HS-27A (cell line): ENCODE measurements around the gene SPSB4.

Experiments
- DNase-seq: peaks from one replicate; pipeline ENCODE4 v3.0.0-alpha.2; 2012; ENCODE audit warnings: low read depth, missing footprints

SPSB4 gene

GRCh38 chr3:141055136-141055535 is 4.0 kb downstream of the SPSB4 start:
- DNase-seq: no peak

GRCh38 chr3:141055536-141056445 is 4.6 kb downstream of the SPSB4 start:
- no peak for DNase-seq

DNA sequence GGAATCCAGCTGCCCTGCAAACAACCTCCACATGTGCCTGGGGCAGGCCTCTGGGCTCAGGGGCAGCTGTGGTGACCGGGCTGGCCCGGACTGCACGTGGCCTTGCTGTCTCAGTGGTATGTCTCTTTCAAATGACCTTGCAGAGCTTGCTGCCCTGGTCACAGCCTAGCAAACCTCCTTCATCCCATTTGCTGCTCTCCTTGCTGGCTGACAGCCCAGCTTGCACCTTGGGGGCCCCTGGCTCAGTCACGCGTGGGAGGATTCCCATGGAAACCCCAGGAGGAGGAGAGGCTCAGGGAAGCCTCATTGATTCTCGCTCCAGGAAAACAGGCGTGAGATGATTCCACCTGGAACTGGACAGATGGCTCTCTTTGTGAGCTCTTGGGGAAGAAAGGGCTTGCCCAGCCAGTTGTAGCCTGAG is 5.6 kb downstream of the SPSB4 start:
- DNase-seq: no peak

- DNase-seq: no peak
Measured at GRCh38 chr3:141057436-141057835, 6.3 kb downstream of the SPSB4 start.

DNA sequence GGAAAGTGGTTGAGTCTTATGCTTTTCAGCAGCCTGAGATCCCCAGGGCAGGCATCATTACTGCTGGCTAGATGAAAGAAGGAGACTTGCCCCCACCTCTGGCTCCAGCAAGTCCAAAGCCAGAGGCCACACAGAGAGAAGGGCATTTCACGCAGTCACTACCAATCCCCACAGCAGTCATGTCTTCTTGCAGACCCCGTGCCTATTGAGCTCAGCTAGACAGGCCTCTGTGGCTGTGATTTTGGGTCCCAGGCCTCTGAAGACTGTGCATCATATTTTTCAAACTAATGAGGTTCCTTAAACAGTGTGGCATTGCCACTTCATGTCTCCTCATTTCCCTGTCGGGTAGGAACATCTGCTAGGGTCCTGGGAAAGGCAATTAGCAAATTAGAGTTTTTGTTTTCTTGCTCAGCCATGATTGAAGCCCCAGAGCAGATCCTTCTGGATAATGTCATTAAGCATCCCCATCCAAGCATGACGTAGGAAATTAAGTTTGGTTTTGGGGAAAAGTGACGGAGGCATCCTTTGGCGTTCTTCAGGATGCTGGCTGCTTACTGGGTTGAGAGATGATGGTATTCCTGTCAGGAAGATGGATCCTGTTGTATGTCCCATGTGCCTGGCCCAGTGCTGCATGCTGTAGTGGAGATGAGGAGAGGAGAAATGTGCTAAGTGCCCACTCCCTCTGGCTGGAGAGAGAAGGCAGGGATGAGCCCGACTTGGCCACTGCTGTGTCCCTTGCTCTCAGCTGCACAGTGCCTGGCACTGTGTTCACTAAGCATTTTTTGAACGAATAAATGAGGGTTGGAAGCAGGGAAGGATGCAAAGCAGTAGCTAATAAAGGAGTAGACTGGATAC is 7.0 kb downstream of the SPSB4 start:
- DNase-seq: no peak

DNA sequence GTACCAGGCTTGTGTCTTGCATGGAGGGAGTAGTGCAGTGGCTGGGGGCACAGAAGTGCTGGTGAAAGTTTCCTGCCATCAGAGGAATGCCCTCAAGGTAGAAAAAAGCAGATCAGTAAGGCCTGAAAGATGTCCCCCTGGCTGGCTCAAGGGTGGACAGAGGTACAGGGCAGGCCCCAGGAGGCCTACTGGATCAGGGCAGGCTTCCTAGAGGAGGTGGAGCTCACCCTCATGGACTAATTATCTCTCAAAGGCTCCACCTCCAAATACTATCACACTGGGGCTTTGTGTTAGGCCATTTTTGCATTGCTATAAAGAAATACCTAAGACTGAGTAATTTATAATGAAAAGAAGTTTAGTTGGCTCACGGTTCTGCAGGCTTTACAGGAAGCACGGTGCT is 7.8 kb downstream of the SPSB4 start:
- DNase-seq: no peak

- no peak for DNase-seq
Measured at GRCh38 chr3:141059816-141060215, 8.7 kb downstream of the SPSB4 start.

- no peak for DNase-seq
Measured at GRCh38 chr3:141060327-141060726, 9.2 kb downstream of the SPSB4 start.

- DNase-seq: no peak
Measured at GRCh38 chr3:141063831-141064230, 12.7 kb downstream of the SPSB4 start.

DNA sequence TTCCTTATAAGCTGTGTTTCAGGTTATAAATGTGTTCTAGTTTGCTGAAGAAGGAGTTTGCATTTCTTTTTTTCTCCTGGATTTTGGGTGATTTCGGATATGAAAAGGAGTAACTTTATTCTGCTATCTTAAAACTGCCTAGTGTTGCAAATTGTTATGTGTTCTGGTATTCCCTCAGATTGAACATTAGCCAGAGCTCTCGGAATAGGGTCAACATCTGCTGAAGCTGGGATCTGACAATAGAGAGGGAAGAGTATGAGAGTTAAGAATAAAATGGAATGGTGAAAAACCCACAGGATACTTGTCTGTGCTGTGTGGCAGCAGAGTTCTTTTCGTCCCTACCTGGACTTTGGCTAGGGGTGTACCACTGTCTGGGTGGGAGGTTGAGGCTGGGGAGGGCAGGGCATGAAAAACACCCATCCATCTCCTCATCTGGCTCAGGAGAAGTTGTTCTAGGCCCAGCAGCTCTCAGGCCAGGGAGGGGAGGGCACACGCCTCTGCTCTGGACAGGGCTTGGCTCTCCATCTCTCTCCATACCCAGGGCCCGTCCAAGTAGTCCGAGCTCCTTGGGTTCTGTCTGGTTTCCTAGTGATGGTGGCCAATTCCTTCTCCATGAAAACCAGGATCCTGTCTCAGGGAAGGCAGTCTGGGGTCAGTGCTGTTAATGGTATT is 13.2 kb downstream of the SPSB4 start:
- no peak for DNase-seq

DNA sequence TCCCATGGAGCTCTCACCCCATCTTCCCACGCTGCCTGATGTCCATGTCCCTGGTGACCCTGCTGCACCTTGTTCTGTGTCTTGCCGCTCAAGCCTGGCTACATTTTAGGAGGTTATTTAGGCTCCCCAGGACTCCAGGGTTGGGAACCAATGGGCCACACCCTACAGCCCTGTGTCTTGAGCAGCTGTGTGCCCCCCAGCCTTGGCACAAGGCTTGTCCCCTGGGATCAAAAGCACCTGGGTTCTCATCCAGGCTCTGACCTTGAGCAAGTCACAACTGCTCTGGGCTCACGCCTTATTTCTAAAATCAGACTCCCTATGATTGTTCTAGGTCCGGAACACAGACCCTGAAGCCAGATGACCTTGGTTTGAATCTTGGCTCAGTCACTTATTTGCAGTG is 14.1 kb downstream of the SPSB4 start:
- DNase-seq: no peak

GRCh38 chr3:141065841-141066805 is 15.0 kb downstream of the SPSB4 start:
- no peak for DNase-seq

DNA sequence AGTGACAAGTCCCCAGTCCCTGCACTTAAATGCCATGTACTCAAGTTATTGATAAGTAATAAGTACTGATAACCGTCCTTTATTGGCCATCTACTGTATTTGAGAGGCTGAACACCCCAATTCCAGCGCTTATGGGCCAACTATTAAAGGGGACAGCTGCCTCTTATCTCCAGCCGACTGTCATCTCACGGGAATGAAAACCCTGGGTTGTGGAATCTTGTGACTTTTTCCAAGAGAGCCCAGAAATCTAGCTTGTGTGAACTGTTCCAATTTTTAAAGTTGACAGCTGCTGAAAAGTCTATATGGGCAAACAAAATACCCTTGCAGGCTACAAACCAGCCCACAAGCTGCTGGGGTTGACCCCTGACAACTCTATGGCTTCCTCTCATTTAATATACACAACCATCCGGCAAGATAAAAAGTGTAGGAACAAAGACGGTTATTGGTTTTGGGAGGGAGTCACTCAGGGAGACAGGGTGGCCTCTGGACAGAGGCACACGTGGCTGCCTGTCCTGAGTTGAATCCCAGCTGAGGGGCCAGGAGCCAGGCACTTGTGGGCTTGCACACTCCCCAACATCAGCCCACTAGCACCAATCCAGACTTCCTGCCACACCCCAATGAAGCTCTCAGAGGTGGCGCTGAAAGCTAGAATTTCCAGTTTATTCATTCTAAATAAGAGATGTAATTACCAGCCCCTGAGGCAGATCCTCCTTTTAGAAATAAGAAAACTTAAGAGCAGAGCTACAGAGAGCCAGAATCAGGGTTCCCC is 16.2 kb downstream of the SPSB4 start:
- no peak for DNase-seq

DNA sequence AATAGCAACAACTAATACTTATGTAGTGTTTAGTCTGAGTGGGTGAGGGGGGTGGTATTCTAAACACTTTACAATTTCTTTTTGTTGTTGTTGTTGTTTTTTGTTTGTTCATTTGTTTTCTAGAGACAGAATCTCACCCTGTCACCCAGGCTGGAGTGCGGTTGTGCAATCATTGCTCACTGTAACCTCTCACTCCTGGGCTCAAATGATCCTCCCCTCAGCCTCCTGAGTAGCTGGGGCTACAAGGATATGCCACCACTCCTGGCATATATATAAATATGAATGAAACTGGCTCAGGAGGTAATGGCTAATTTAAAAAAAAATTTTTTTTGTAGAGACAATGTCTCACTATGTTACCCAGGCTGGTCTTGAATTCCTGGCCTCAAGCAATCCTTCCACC is 19.1 kb downstream of the SPSB4 start:
- DNase-seq: no peak

DNA sequence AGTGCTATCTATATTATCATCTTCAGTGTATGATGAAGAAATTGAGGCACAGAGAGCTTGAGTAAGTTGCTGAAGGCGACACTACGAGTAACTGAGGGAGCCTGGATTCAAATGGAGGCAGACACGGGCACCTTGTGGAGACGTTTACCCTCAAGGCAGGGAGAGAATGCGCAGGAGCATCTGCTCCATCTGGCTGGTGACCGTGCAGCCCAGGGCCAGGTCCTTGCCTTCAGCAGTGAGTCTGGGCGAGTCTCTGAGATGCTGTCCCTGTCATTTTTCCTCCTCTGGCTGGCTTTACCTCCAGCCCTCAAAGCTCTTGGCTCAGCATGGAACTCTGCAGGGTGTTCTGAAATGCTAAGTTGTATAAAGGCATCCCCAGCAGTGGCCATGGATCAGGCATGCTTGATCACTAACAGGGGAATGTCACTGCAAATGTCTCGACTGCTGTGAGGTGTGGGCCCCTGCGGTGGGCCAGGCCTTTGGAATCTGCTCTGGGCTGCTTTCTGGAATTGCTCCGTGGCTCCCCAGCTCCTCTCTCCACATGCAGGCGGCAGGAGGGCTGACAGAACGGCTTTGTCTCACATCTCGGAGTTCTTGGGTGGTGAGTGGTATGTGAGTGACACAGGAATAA is 19.7 kb downstream of the SPSB4 start:
- no peak for DNase-seq

GRCh38 chr3:141071681-141072260 is 20.6 kb downstream of the SPSB4 start:
- no peak for DNase-seq

- no peak for DNase-seq
Measured at GRCh38 chr3:141072950-141073349, 21.8 kb downstream of the SPSB4 start.

DNA sequence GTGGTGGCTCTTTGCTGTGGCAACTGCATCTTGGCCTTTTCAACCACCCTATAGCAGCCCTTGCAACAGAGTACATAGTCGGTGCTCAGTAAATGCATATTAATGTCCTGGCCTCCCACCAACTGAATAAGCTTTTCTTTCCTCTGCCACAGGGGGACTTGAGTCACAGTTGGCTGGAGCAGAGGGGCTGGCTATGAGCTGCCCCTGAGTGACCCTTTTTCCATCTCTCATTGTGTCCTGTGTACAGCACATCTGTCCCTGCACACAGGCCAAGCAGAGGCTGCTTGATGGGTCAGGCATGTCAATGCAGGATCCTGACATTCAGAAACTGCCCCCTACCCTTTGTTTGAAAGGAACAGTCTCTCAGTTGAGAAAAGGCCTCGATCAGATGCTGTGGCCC is 22.4 kb downstream of the SPSB4 start:
- no peak for DNase-seq

GRCh38 chr3:141074529-141074928 is 23.4 kb downstream of the SPSB4 start:
- no peak for DNase-seq
